Natural killer cell (primary cell): Measurements from ENCODE around the gene GTF2H3. TPM values are rescaled to one million over a fixed set of nuclear protein-coding genes. Genes with fewer than 3 reads are reported as not detected.

Source experiments
- ATAC-seq, 3 donors: fragments of 150-1000 bp in 2 of 3; fragments of 200-7000 bp in 1 of 3; cut with Tn5 transposase; 1 replicate in 1 of 3; 2 replicates in 2 of 3; pipeline ENCODE4 v1.10.0; 2021; ENCODE audit warnings: mild to moderate bottlenecking in 2 of 3, moderate library complexity in 2 of 3
- DNase-seq, 2 donors: peaks; one replicate each; pipeline versions ENCODE4 v3.0.0 to v3.0.0-alpha.2; 2013 to 2021; ENCODE audit warnings: mixed read lengths in 1 of 2
- H3K27ac ChIP-seq: one replicate; pipeline ENCODE4 v1.5.1; 2013; ENCODE audit warnings: mild to moderate bottlenecking, low read length
- H3K27me3 ChIP-seq: one replicate; pipeline ENCODE4 v1.6.1; 2013; ENCODE audit warnings: low read length; ENCODE audit not compliant: control insufficient read depth, insufficient read depth
- H3K36me3 ChIP-seq: one replicate; pipeline ENCODE4 v1.6.1; 2013; ENCODE audit warnings: low read length; ENCODE audit not compliant: control insufficient read depth, insufficient read depth
- H3K4me1 ChIP-seq: one replicate; pipeline ENCODE4 v1.6.1; 2013; ENCODE audit warnings: low read length; ENCODE audit not compliant: control insufficient read depth, insufficient read depth
- H3K4me3 ChIP-seq: one replicate; pipeline ENCODE4 v1.5.1; 2013; ENCODE audit warnings: low read length
- H3K9me3 ChIP-seq: one replicate; pipeline ENCODE4 v1.6.1; 2013; ENCODE audit warnings: low read length; ENCODE audit not compliant: control insufficient read depth, insufficient read depth
- H3K27ac Mint-ChIP-seq, 2 donors: one replicate each; pipeline ENCODE4 v1.8.0; 2022; ENCODE audit warnings: mild to moderate bottlenecking in 2 of 2, mixed read lengths in 2 of 2, moderate library complexity in 1 of 2
- H3K27me3 Mint-ChIP-seq, 2 donors: one replicate each; pipeline ENCODE4 v1.8.0; 2022; ENCODE audit warnings: low read depth in 2 of 2, mixed read lengths in 2 of 2
- H3K36me3 Mint-ChIP-seq: one replicate; pipeline ENCODE4 v1.8.0; 2022; ENCODE audit warnings: mixed read lengths
- H3K4me1 Mint-ChIP-seq, 2 donors: one replicate each; pipeline ENCODE4 v1.8.0; 2022; ENCODE audit warnings: mixed read lengths in 2 of 2
- H3K4me3 Mint-ChIP-seq: one replicate; pipeline ENCODE4 v1.8.0; 2022; ENCODE audit warnings: mild to moderate bottlenecking, moderate library complexity, mixed read lengths
- H3K9me3 Mint-ChIP-seq, 2 donors: one replicate each; pipeline ENCODE4 v1.8.0; 2022; ENCODE audit warnings: mixed read lengths in 2 of 2
- CTCF ChIP-seq: fragments of 200-600 bp; IDR thresholded peaks from one replicate; pipeline ENCODE4 v1.8.0; 2022; ENCODE audit warnings: antibody characterized with exemption
- WGBS: methylation state at CpG from one replicate; pipeline ENCODE4 v1.1.7; 2013; ENCODE audit warnings: missing lambda C conversion rate; ENCODE audit not compliant: insufficient coverage; 5-methylcytosine and 5-hydroxymethylcytosine counted together
- intact Hi-C: fragments of 100-400 bp; cut with micrococcal nuclease; formaldehyde crosslinking; loops from one replicate; pipeline ENCODE4 v1.14.2; 2022
- total RNA-seq, 4 donors: library from RNA; stranded (reverse); fragments of 120-200 nt in 1 of 4; gene quantifications; one replicate each; pipeline versions ENCODE4 v1.2.3 to v1.2.4, GENCODE V29; 2013 to 2022

The GTF2H3 gene
- total RNA-seq, 3 donors from 2014 or later (not counting 1 experiment from before 2014, with no cell fraction given) = 12.8 to 21.3 (median 21.2) TPM

- no peak overlapping the region for H3K4me3 Mint-ChIP-seq
- no peaks in the 10 kb centered on the region for H3K4me1 ChIP-seq
- H3K36me3 ChIP-seq = peaks cover 78% of the 10 kb centered on the region
- WGBS = 98% methylated on average over 13 of the region's 13 CpGs
- H3K36me3 Mint-ChIP-seq = peaks cover 21% of the 10 kb centered on the region
- no peak for ATAC-seq
- no peak for DNase-seq
- H3K4me3 ChIP-seq = no peak overlapping the region
- H3K27me3 Mint-ChIP-seq = no peaks in the 10 kb centered on the region
- no peaks in the 10 kb centered on the region for H3K27me3 ChIP-seq
- H3K27ac ChIP-seq = no peak overlapping the region
- no peaks in the 10 kb centered on the region for H3K9me3 ChIP-seq
- no peak for TF ChIP-seq CTCF
- intact Hi-C loops = no loop called here
- H3K4me1 Mint-ChIP-seq = peaks cover 0 to 5% of the 10 kb centered on the region in 2 donors
- no peak overlapping the region for H3K27ac Mint-ChIP-seq
- no peaks in the 10 kb centered on the region for H3K9me3 Mint-ChIP-seq
These were observed 16.0 kb upstream of the GTF2H3 start for GRCh38 chr12:123617580-123617979.

- H3K27me3 Mint-ChIP-seq = no peaks in the 10 kb centered on the region
- Histone ChIP-seq H3K27me3 (no peaks in the 10 kb centered on the region), H3K4me3 (no peak overlapping the region), H3K9me3 (no peaks in the 10 kb centered on the region), H3K36me3 (peaks cover 72% of the 10 kb centered on the region), H3K4me1 (no peaks in the 10 kb centered on the region), H3K27ac (no peak overlapping the region)
- no peak overlapping the region for H3K4me3 Mint-ChIP-seq
- no peak for DNase-seq
- intact Hi-C loops = no loop called here
- TF ChIP-seq CTCF = no peak
- H3K4me1 Mint-ChIP-seq = peaks cover 0 to 5% of the 10 kb centered on the region in 2 donors
- ATAC-seq = no peak
- WGBS = 90% methylated on average over 8 of the region's 8 CpGs
- H3K9me3 Mint-ChIP-seq = no peaks in the 10 kb centered on the region
- H3K36me3 Mint-ChIP-seq = peaks cover 15% of the 10 kb centered on the region
- no peak overlapping the region for H3K27ac Mint-ChIP-seq
These were observed 12.5 kb upstream of the GTF2H3 start for GRCh38 chr12:123621101-123621500.

DNA sequence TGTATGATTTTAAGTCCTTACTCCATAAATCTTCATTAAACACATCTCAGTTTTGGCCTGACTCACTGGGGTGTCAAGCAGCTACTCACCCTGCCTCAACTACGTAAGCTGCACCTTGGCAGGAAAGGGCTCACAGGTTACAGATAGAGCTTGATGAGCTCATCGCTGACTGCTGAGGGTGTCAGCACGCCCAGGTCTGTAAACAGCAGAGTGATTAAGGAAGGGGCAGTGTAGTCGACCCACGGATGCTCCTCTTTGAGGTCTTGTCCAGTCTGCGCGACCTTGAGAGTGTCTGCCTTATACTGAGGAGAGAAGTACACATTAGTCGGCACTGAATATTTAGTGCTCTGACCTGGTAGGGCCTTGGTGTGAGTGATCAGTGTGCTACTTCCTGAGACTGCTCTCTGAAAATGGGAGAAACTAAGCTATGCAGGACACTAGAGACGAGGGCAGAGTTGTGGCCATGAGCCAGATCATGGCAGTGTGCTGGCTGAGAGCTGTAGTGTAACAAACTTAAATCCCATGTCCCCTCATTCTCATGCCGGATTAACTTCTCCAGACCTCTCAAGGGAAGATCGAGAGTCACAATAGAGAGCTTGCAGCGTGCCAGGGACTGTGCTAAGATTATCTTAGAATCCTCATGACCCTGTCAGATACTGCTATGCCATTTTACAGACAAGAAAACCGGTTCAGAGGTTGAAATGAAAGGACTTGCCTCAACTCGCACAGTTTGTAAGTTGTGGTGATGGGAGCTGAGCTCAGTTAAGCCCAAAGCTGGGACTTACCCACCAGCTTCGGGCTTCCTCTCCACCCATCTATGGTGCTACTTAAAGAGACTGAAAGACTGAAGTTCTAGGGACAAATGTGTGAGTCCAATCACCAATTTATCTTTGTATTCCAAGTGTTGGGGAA, 11.8 kb upstream of the GTF2H3 start:
- 95% methylated on average over 14 of the region's 15 CpGs for WGBS
- H3K9me3 ChIP-seq = no peaks in the 10 kb centered on the region
- no peak for TF ChIP-seq CTCF

More for the DNA sequence above, 11.8 kb upstream of the GTF2H3 start:
- peaks cover 20% of the 10 kb centered on the region for H3K36me3 Mint-ChIP-seq
- no peak for ATAC-seq
- peaks cover 0 to 5% of the 10 kb centered on the region in 2 donors for H3K4me1 Mint-ChIP-seq
- DNase-seq = no peak
- H3K4me1 ChIP-seq = no peaks in the 10 kb centered on the region
- H3K27me3 Mint-ChIP-seq = no peaks in the 10 kb centered on the region
- no peak overlapping the region for H3K4me3 ChIP-seq
- peaks cover 72% of the 10 kb centered on the region for H3K36me3 ChIP-seq
- no peaks in the 10 kb centered on the region for H3K27me3 ChIP-seq
- H3K4me3 Mint-ChIP-seq = no peak overlapping the region
- no peaks in the 10 kb centered on the region for H3K9me3 Mint-ChIP-seq
- H3K27ac ChIP-seq = no peak overlapping the region
- intact Hi-C loops = no loop called here
- peak overlapping the region; percentile 14 to 43 for H3K27ac Mint-ChIP-seq
